H9 (cell line): ENCODE measurements around the gene LRRC45. TPM values are rescaled to one million over a fixed set of nuclear protein-coding genes. Genes with fewer than 3 reads are reported as not detected.

Experiments used
- DNase-seq: peaks from one replicate; pipeline ENCODE4 v3.0.0-alpha.2; 2017
- H2AFZ ChIP-seq: one replicate; pipeline ENCODE4 v1.6.1; 2013; ENCODE audit warnings: mild to moderate bottlenecking, low read length, control low read depth, moderate library complexity
- H2AK5ac ChIP-seq: 2 replicates; pipeline ENCODE4 v1.6.1; 2013; ENCODE audit warnings: low read length, control low read depth, mixed read lengths; ENCODE audit not compliant: insufficient read length
- H2BK120ac ChIP-seq: one replicate; pipeline ENCODE4 v1.6.1; 2013; ENCODE audit warnings: low read depth, mild to moderate bottlenecking, low read length, control low read depth, inconsistent platforms; ENCODE audit not compliant: poor library complexity, severe bottlenecking
- H2BK12ac ChIP-seq: 2 replicates; pipeline ENCODE4 v1.6.1; 2013; ENCODE audit warnings: low read length, control low read depth, mixed read lengths, low read depth; ENCODE audit not compliant: insufficient read length
- H2BK15ac ChIP-seq: 2 replicates; pipeline ENCODE4 v1.6.1; 2013; ENCODE audit warnings: low read depth, low read length, control low read depth
- H2BK20ac ChIP-seq: one replicate; pipeline ENCODE4 v1.6.1; 2013; ENCODE audit warnings: low read depth, mild to moderate bottlenecking, low read length, control low read depth, inconsistent platforms; ENCODE audit not compliant: poor library complexity, severe bottlenecking
- H2BK5ac ChIP-seq: 2 replicates; pipeline ENCODE4 v1.6.1; 2013; ENCODE audit warnings: low read length, control low read depth, mixed read lengths; ENCODE audit not compliant: insufficient read length
- H3K14ac ChIP-seq: 2 replicates; pipeline ENCODE4 v1.6.1; 2013; ENCODE audit warnings: low read length, control low read depth; ENCODE audit not compliant: insufficient read depth
- H3K18ac ChIP-seq: 2 replicates; pipeline ENCODE4 v1.6.1; 2013; ENCODE audit warnings: low read depth, mild to moderate bottlenecking, mixed read lengths, low read length, control low read depth; ENCODE audit not compliant: insufficient read length
- H3K23ac ChIP-seq: 2 replicates; pipeline ENCODE4 v1.6.1; 2013; ENCODE audit warnings: low read length, control low read depth, mixed read lengths, low read depth; ENCODE audit not compliant: insufficient read length
- H3K23me2 ChIP-seq: 2 replicates; pipeline ENCODE4 v1.6.1; 2013; ENCODE audit warnings: low read depth, mild to moderate bottlenecking, mixed read lengths, low read length, control low read depth; ENCODE audit not compliant: insufficient read length, poor library complexity, severe bottlenecking
- H3K27ac ChIP-seq: 2 replicates; pipeline ENCODE4 v1.5.1; 2013; ENCODE audit warnings: low read length, control low read depth, mixed read lengths, low read depth; ENCODE audit not compliant: insufficient read length
- H3K27me3 ChIP-seq: 2 replicates; pipeline ENCODE4 v1.6.1; 2013; ENCODE audit warnings: low read length, control low read depth, inconsistent platforms; ENCODE audit not compliant: insufficient read depth
- H3K4ac ChIP-seq: 2 replicates; pipeline ENCODE4 v1.6.1; 2013; ENCODE audit warnings: low read depth, mild to moderate bottlenecking, control low read depth, inconsistent platforms, low read length, moderate library complexity
- H3K4me1 ChIP-seq: 2 replicates; pipeline ENCODE4 v1.6.1; 2013; ENCODE audit warnings: low read length, control low read depth, inconsistent platforms; ENCODE audit not compliant: insufficient read depth
- H3K4me2 ChIP-seq: 2 replicates; pipeline ENCODE4 v1.6.1; 2013; ENCODE audit warnings: low read length, control low read depth, mixed read lengths; ENCODE audit not compliant: insufficient read length, insufficient read depth
- H3K56ac ChIP-seq: 2 replicates; pipeline ENCODE4 v1.6.1; 2013; ENCODE audit warnings: low read depth, mild to moderate bottlenecking, mixed read lengths, low read length, control low read depth; ENCODE audit not compliant: insufficient read length
- H3K79me1 ChIP-seq: 2 replicates; pipeline ENCODE4 v1.6.1; 2013; ENCODE audit warnings: low read depth, mild to moderate bottlenecking, moderate library complexity, low read length, control low read depth, inconsistent platforms; ENCODE audit not compliant: insufficient read depth, poor library complexity, severe bottlenecking
- H3K79me2 ChIP-seq: 2 replicates; pipeline ENCODE4 v1.6.1; 2013; ENCODE audit warnings: low read length, control low read depth, inconsistent platforms; ENCODE audit not compliant: insufficient read depth
- H3K9ac ChIP-seq: 2 replicates; pipeline ENCODE4 v1.6.1; 2013; ENCODE audit warnings: low read length, control low read depth, mixed read lengths; ENCODE audit not compliant: insufficient read length; ENCODE audit errors: extremely low read depth
- H3K9me3 ChIP-seq: one replicate; pipeline ENCODE4 v1.6.1; 2013; ENCODE audit warnings: low read depth, low read length, inconsistent platforms; ENCODE audit not compliant: control insufficient read depth
- H3T11ph ChIP-seq: one replicate; pipeline ENCODE4 v1.6.1; 2013; ENCODE audit warnings: mild to moderate bottlenecking, low read length, control low read depth, inconsistent platforms
- H4K20me1 ChIP-seq: one replicate; pipeline ENCODE4 v1.6.1; 2013; ENCODE audit not compliant: control insufficient read depth, insufficient read length, insufficient read depth
- H4K5ac ChIP-seq: 2 replicates; pipeline ENCODE4 v1.6.1; 2013; ENCODE audit warnings: low read depth, mild to moderate bottlenecking, mixed read lengths, low read length, control low read depth; ENCODE audit not compliant: insufficient read length
- H4K8ac ChIP-seq: replicated peaks from 2 replicates; pipeline ENCODE4 v1.6.1; 2013; ENCODE audit warnings: low read length, control low read depth, mixed read lengths, low read depth; ENCODE audit not compliant: insufficient read length
- H4K91ac ChIP-seq: 2 replicates; pipeline ENCODE4 v1.6.1; 2013; ENCODE audit warnings: low read depth, mild to moderate bottlenecking, moderate library complexity, mixed read lengths, low read length, control low read depth; ENCODE audit not compliant: insufficient read length
- H3K27ac Mint-ChIP-seq, 3 experiments: 2 replicates in 2 of 3; 3 replicates in 1 of 3; pipeline ENCODE4 v1.8.0; 2020 to 2021; ENCODE audit warnings: mixed read lengths in 3 of 3, mild to moderate bottlenecking in 1 of 3, moderate library complexity in 1 of 3
- H3K27me3 Mint-ChIP-seq: 2 replicates; pipeline ENCODE4 v1.8.0; 2021; ENCODE audit warnings: low read depth, mild to moderate bottlenecking, moderate library complexity, mixed read lengths
- H3K36me3 Mint-ChIP-seq, 3 experiments: 2 replicates in 2 of 3; 3 replicates in 1 of 3; pipeline ENCODE4 v1.8.0; 2020 to 2021; ENCODE audit warnings: low read depth in 3 of 3, mixed read lengths in 3 of 3; ENCODE audit not compliant: insufficient read depth in 1 of 3
- H3K4me1 Mint-ChIP-seq, 2 experiments: 2 replicates each; pipeline ENCODE4 v1.8.0; 2020; ENCODE audit warnings: mixed read lengths in 2 of 2
- H3K4me3 Mint-ChIP-seq, 2 experiments: 2 replicates in 1 of 2; 3 replicates in 1 of 2; pipeline ENCODE4 v1.8.0; 2020 to 2021; ENCODE audit warnings: mild to moderate bottlenecking in 2 of 2, mixed read lengths in 2 of 2, moderate library complexity in 1 of 2
- H3K9me3 Mint-ChIP-seq, 2 experiments: 2 replicates in 1 of 2; 3 replicates in 1 of 2; pipeline ENCODE4 v1.8.0; 2020; ENCODE audit warnings: mild to moderate bottlenecking in 2 of 2, mixed read lengths in 2 of 2, moderate library complexity in 1 of 2
- CTCF ChIP-seq: fragments of 200-600 bp; sonication (generic); conservative IDR thresholded peaks from 3 replicates; pipeline ENCODE4 v1.8.0; 2021; ENCODE audit warnings: antibody characterized with exemption, mild to moderate bottlenecking
- WGBS: extraction: QIAGEN DNeasy Blood & Tissue Kit; methylation state at CpG from one replicate; pipeline ENCODE4 v1.1.7; 2013; ENCODE audit warnings: missing lambda C conversion rate, low lambda C conversion rate, mixed read lengths; ENCODE audit not compliant: insufficient read length; ENCODE audit errors: extremely low coverage; 5-methylcytosine and 5-hydroxymethylcytosine counted together
- total RNA-seq: library from RNA; stranded (reverse); gene quantifications from 2 replicates; pipeline ENCODE4 v1.2.1, GENCODE V29; 2021

The LRRC45 gene
- total RNA-seq, 1 experiment from 2014 or later: 28.7 TPM

DNA sequence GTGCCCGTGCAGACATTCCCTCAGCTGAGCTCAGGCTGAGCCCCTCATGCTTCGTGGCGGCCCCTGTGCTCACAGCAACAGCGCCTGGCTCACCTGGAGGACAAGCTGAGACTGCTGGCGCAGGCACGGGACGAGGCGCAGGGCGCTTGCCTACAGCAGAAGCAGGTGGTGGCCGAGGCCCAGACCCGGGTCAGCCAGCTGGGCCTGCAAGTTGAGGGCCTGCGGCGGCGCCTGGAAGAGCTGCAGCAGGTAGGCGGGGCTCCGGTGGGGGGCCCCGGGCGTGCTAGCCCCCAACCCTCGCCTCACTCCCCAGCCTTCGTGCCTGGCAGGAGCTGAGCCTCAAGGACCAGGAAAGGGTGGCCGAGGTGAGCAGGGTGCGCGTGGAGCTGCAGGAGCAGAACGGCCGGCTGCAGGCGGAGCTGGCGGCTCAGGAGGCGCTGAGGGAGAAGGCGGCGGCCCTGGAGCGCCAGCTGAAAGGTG is 6.9 kb downstream of the LRRC45 start:
- Mint-ChIP-seq H3K4me1 (peaks cover 2 to 16% of the 10 kb centered on the region in 2 experiments; a peak in 3 of 4 replicates), H3K27me3 (no peaks in the 10 kb centered on the region; the same call in none of the 2 replicates), H3K27ac (no peak overlapping the region), H3K4me3 (peak overlapping the region in 1 of 2 experiments; percentile 70; a peak in 2 of 5 replicates), H3K36me3 (peaks cover 5 to 24% (median 13%) of the 10 kb centered on the region in 3 experiments; a peak in 6 of 7 replicates), H3K9me3 (peaks cover 0 to 2% of the 10 kb centered on the region in 2 experiments; a peak in 1 of 5 replicates)
- peak; percentile 67 for DNase-seq
- Histone ChIP-seq H2BK5ac (no peak overlapping the region), H3K79me1 (no peaks in the 10 kb centered on the region), H2BK20ac (no peak overlapping the region), H3K79me2 (no peaks in the 10 kb centered on the region), H3K18ac (no peak overlapping the region), H4K20me1 (no peaks in the 10 kb centered on the region), H3K4me2 (no peak overlapping the region), H3K23ac (no peak overlapping the region), H3K56ac (no peak overlapping the region), H2BK120ac (no peak overlapping the region), H3K4ac (no peak overlapping the region), H3K23me2 (peaks cover 8% of the 10 kb centered on the region), H2BK12ac (no peak overlapping the region), H2AK5ac (no peak overlapping the region), H3K4me1 (no peaks in the 10 kb centered on the region), H4K91ac (no peak overlapping the region), H4K8ac (no peak overlapping the region), H2AFZ (no peak overlapping the region), H3K14ac (no peak overlapping the region), H3T11ph (no peak overlapping the region), H3K9me3 (no peaks in the 10 kb centered on the region), H2BK15ac (no peak overlapping the region), H3K27me3 (no peaks in the 10 kb centered on the region), H4K5ac (no peak overlapping the region), H3K27ac (no peak overlapping the region), H3K9ac (no peak overlapping the region)
- TF ChIP-seq CTCF: no peak
- no CpG with 5 or more reads among the region's 31 CpGs for WGBS
